DMS53 treated with DMSO at 0.1 percent for 48 hours (cell line): ENCODE results near the gene ARHGAP24.

Experiments
- DNase-seq: peaks from one replicate; lab custom pipeline; 2025; ENCODE audit not compliant: unreplicated experiment; lab: John Stamatoyannopoulos, UW

Gene ARHGAP24

GRCh38 chr4:85474818-85475630 is at the start of gene ARHGAP24:
Gene ARHGAP24, plus strand, starts transcription at chr4:85475150.
- DNase-seq: peak; percentile 84

- no peak for DNase-seq
Observed at GRCh38 chr4:85426366-85426765, 48.6 kb upstream of the ARHGAP24 start.

- DNase-seq: no peak
Observed at GRCh38 chr4:85427123-85427522, 47.8 kb upstream of the ARHGAP24 start.

GRCh38 chr4:85430226-85430625 is 44.7 kb upstream of the ARHGAP24 start:
- DNase-seq: no peak

- DNase-seq: no peak
Observed at GRCh38 chr4:85430697-85431096, 44.3 kb upstream of the ARHGAP24 start.

GRCh38 chr4:85431156-85431555 is 43.8 kb upstream of the ARHGAP24 start:
- DNase-seq: no peak

- DNase-seq: no peak
Observed at GRCh38 chr4:85431881-85432485, 43.0 kb upstream of the ARHGAP24 start.

GRCh38 chr4:85445050-85445639 is 29.8 kb upstream of the ARHGAP24 start:
- no peak for DNase-seq

- DNase-seq: no peak
Observed at GRCh38 chr4:85446141-85446861, 28.6 kb upstream of the ARHGAP24 start.

GRCh38 chr4:85448906-85449890 is 25.8 kb upstream of the ARHGAP24 start:
- no peak for DNase-seq

GRCh38 chr4:85452058-85452731 is 22.8 kb upstream of the ARHGAP24 start:
- DNase-seq: no peak

- no peak for DNase-seq
Observed at GRCh38 chr4:85455942-85456341, 19.0 kb upstream of the ARHGAP24 start.

GRCh38 chr4:85457752-85458467 is 17.0 kb upstream of the ARHGAP24 start:
- DNase-seq: no peak

- DNase-seq: peak; percentile 8
Observed at GRCh38 chr4:85459736-85460135, 15.2 kb upstream of the ARHGAP24 start.

GRCh38 chr4:85474356-85474755 is 594 bp upstream of the ARHGAP24 start:
- DNase-seq: no peak

GRCh38 chr4:85475631-85476233 is 782 bp downstream of the ARHGAP24 start:
- DNase-seq: no peak

- DNase-seq: no peak
Observed at GRCh38 chr4:85476381-85476780, 1.4 kb downstream of the ARHGAP24 start.

GRCh38 chr4:85477534-85477933 is 2.6 kb downstream of the ARHGAP24 start:
- no peak for DNase-seq

GRCh38 chr4:85478576-85478975 is 3.6 kb downstream of the ARHGAP24 start:
- no peak for DNase-seq
